GM10847 (cell line): ENCODE data around the gene EVA1B.

ENCODE experiments used
- POLR2A ChIP-seq: IDR thresholded peaks from 2 replicates; pipeline ENCODE4 v1.6.1; 2011; ENCODE audit not compliant: insufficient read length; ENCODE audit errors: extremely low read depth

The EVA1B gene

GRCh38 chr1:36304970-36305914, 18.2 kb downstream of the EVA1B start:
- no peak for TF ChIP-seq POLR2A

GRCh38 chr1:36304521-36304920, 18.9 kb downstream of the EVA1B start:
- TF ChIP-seq POLR2A, result no peak

- TF ChIP-seq POLR2A, result no peak
Measured at GRCh38 chr1:36303650-36304360, 19.6 kb downstream of the EVA1B start.

- no peak for TF ChIP-seq POLR2A
Measured at GRCh38 chr1:36303244-36303643, 20.2 kb downstream of the EVA1B start.

GRCh38 chr1:36301220-36301619, 22.2 kb downstream of the EVA1B start:
- TF ChIP-seq POLR2A, result no peak

GRCh38 chr1:36300526-36300925, 22.9 kb downstream of the EVA1B start:
- no peak for TF ChIP-seq POLR2A

GRCh38 chr1:36298640-36299039, 24.8 kb downstream of the EVA1B start:
- TF ChIP-seq POLR2A, result no peak

- TF ChIP-seq POLR2A, result no peak
Measured at GRCh38 chr1:36297062-36297461, 26.4 kb downstream of the EVA1B start.

- no peak for TF ChIP-seq POLR2A
Measured at GRCh38 chr1:36295390-36295789, 28.1 kb downstream of the EVA1B start.

- no peak for TF ChIP-seq POLR2A
Measured at GRCh38 chr1:36287595-36287994, 35.9 kb downstream of the EVA1B start.

- TF ChIP-seq POLR2A, result no peak
Measured at GRCh38 chr1:36286802-36287201, 36.6 kb downstream of the EVA1B start.

- no peak for TF ChIP-seq POLR2A
Measured at GRCh38 chr1:36285443-36286101, 37.9 kb downstream of the EVA1B start.

- no peak for TF ChIP-seq POLR2A
Measured at GRCh38 chr1:36284517-36284916, 38.9 kb downstream of the EVA1B start.

- TF ChIP-seq POLR2A, result no peak
Measured at GRCh38 chr1:36284061-36284460, 39.4 kb downstream of the EVA1B start.

- no peak for TF ChIP-seq POLR2A
Measured at GRCh38 chr1:36279789-36280296, 43.6 kb downstream of the EVA1B start.

- TF ChIP-seq POLR2A, result no peak
Measured at GRCh38 chr1:36279110-36279788, 44.2 kb downstream of the EVA1B start.

GRCh38 chr1:36276688-36277087, 46.8 kb downstream of the EVA1B start:
- TF ChIP-seq POLR2A, result no peak
